Stomach (tissue), 9 donors: Measurements from ENCODE around the gene UBAP2L. TPM values are rescaled to one million over a fixed set of nuclear protein-coding genes. Genes with fewer than 3 reads are reported as not detected.

Source experiments
- DNase-seq, 2 donors: peaks; one replicate each; pipeline versions ENCODE4 v3.0.0 to v3.0.0-alpha.2; 2013 to 2019
- H3K27ac ChIP-seq, 5 donors: fragments of 200-600 bp in 4 of 5; sonication (generic) in 4 of 5; one replicate each; pipeline ENCODE4 v1.5.1; 2013 to 2019; ENCODE audit warnings: mild to moderate bottlenecking in 1 of 5, moderate library complexity in 1 of 5
- H3K27me3 ChIP-seq, 3 donors: fragments of 200-600 bp; sonication (generic); one replicate each; pipeline ENCODE4 v1.5.1; 2017 to 2019; ENCODE audit warnings: mixed run types in 1 of 3
- H3K36me3 ChIP-seq, 4 donors: fragments of 200-600 bp; sonication (generic); 1 replicate in 3 of 4; 2 replicates in 1 of 4; pipeline ENCODE4 v1.5.1; 2016 to 2019
- H3K4me1 ChIP-seq, 4 donors: fragments of 200-600 bp; sonication (generic); one replicate each; pipeline ENCODE4 v1.5.1; 2016 to 2019
- H3K4me3 ChIP-seq, 4 donors: fragments of 200-600 bp; sonication (generic) in 3 of 4; one replicate each; pipeline ENCODE4 v1.5.1; 2016 to 2019; ENCODE audit warnings: mild to moderate bottlenecking in 1 of 4
- H3K9me3 ChIP-seq, 4 donors: fragments of 200-600 bp; sonication (generic); one replicate each; pipeline ENCODE4 v1.5.1; 2016 to 2019
- CTCF ChIP-seq, 7 experiments: fragments of 450-650 bp in 4 of 7; fragments of 200-600 bp in 3 of 7; sonication (generic) in 3 of 7; IDR thresholded peaks; one replicate each; pipeline ENCODE4 v1.5.1; 2016 to 2019; ENCODE audit warnings: antibody characterized with exemption in 7 of 7, control low read depth in 2 of 7, mild to moderate bottlenecking in 1 of 7
- EP300 ChIP-seq: sonication (generic); formaldehyde crosslinking; IDR thresholded peaks from one replicate; pipeline ENCODE4 v1.6.1; 2017; ENCODE audit warnings: antibody characterized with exemption
- POLR2A ChIP-seq, 4 donors: fragments of 450-650 bp; IDR thresholded peaks; one replicate each; pipeline ENCODE4 v1.6.1; 2016; ENCODE audit warnings: antibody characterized with exemption in 4 of 4, control low read depth in 2 of 4, mild to moderate bottlenecking in 1 of 4, moderate library complexity in 1 of 4
- POLR2AphosphoS5 ChIP-seq, 3 donors: sonication (generic); formaldehyde crosslinking; IDR thresholded peaks; one replicate each; pipeline ENCODE4 v1.6.1; 2016; ENCODE audit warnings: antibody characterized with exemption in 3 of 3
- WGBS, 5 donors: extraction: QIAGEN DNeasy Blood & Tissue Kit in 3 of 5; methylation state at CpG; one replicate each; pipeline versions ENCODE4 v1.1.5 to v1.1.7; 2013 to 2018; 5-methylcytosine and 5-hydroxymethylcytosine counted together
- intact Hi-C: fragments of 100-400 bp; cut with DNase I; formaldehyde crosslinking; loops from one replicate; pipeline ENCODE4 v1.15.1; 2023; ENCODE audit warnings: low total_unique reads
- polyA plus RNA-seq, 3 donors: library from polyadenylated mRNA; stranded (reverse); fragments of 200-250 nt; gene quantifications; one replicate each; pipeline ENCODE4 v1.2.3, GENCODE V29; 2013
- small RNA-seq, 4 donors: library from RNA; depleted of rRNA; stranded (forward); fragments of <200 nt; gene quantifications; one replicate each; pipeline ENCODE3, GENCODE V24; 2016
- total RNA-seq, 5 donors: library from RNA; depleted of rRNA; stranded (reverse); fragments of >200 nt; gene quantifications; one replicate each; pipeline versions ENCODE4 v1.1.0 to v1.2.3, GENCODE V29; 2014 to 2016
- donor health status: healthy with polysubstance abuse.
- donor health status: Bipolar disorder and iron deficiency.
- donor health status: healthy.

Gene UBAP2L
- total and polyA plus RNA-seq, 8 donors = 25.2 to 109 (median 53.6) TPM

DNA sequence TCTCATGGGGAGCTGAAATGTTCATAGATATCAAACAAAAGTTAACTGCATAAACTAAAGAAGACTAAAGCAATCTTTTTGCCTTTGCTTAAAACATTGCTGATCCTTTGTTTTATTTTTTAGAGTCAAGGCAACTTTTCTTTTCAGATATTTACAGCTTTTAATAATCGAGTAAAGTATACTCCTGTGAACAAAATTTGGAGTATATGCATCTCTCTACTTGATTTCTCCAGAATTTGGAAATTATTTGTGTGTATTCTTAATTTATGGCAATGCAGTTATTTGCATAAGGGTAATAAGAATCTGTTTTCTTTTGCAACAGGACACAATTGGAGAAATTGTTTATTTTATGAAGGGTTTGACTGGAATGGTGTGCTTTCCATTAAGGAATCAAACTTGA is 95.9 kb downstream of the UBAP2L start:
- WGBS, 5 donors = 53 to 92% (median 90%) methylated on average over 1 of the region's 1 CpG
- TF ChIP-seq POLR2AphosphoS5 (IDR thresholded peaks at IDR 0.05) = no peak
- TF ChIP-seq EP300 = no peak
- no peak for TF ChIP-seq CTCF (IDR thresholded peaks at IDR 0.05)
- TF ChIP-seq POLR2A (IDR thresholded peaks at IDR 0.05) = no peak
- peaks cover 0 to 2% (median 0%) of the 10 kb centered on the region in 3 donors for H3K27me3 ChIP-seq

GRCh38 chr1:154318386-154318785 is 97.6 kb downstream of the UBAP2L start:
- H3K4me3 ChIP-seq = no peak overlapping the region
- H3K9me3 ChIP-seq = peaks cover 0 to 11% (median 10%) of the 10 kb centered on the region in 4 donors
- WGBS, 5 donors = 64 to 89% (median 80%) methylated on average over 4 of the region's 4 CpGs
- no peak for DNase-seq
- H3K27me3 ChIP-seq = peaks cover 0 to 2% (median 0%) of the 10 kb centered on the region in 3 donors
- no peak overlapping the region for H3K27ac ChIP-seq
- intact Hi-C loops = no loop called here
- TF ChIP-seq CTCF (IDR thresholded peaks at IDR 0.05) (no peak), EP300 (no peak), POLR2AphosphoS5 (IDR thresholded peaks at IDR 0.05) (no peak), POLR2A (IDR thresholded peaks at IDR 0.05) (no peak)
- H3K36me3 ChIP-seq = no peaks in the 10 kb centered on the region
- H3K4me1 ChIP-seq = peaks cover 0 to 5% (median 0%) of the 10 kb centered on the region in 4 donors

More for the DNA sequence above, 95.9 kb downstream of the UBAP2L start:
- peaks cover 0 to 11% (median 10%) of the 10 kb centered on the region in 4 donors for H3K9me3 ChIP-seq
- no peak for DNase-seq
- intact Hi-C loops = no loop called here
- H3K4me1 ChIP-seq = peaks cover 0 to 5% (median 0%) of the 10 kb centered on the region in 4 donors
- no peak overlapping the region for H3K4me3 ChIP-seq
- H3K36me3 ChIP-seq = no peaks in the 10 kb centered on the region
- no peak overlapping the region for H3K27ac ChIP-seq

Small RNA genes within 50 kb of the gene (small RNA-seq; reads per million reads assigned to genes)
- 1.7 to 7.9 (median 2.9) reads per million in 4 donors for gene MIR190B
- 0 to 0.20 (median 0.04) reads per million in 4 donors for gene RF00273
- gene RNU6-121P = 0 reads per million in 4 donors
- gene RNU6-239P = 0 reads per million in 4 donors
- gene SNORA58B = 0 reads per million in 4 donors

Other genes starting within 250 kb of the UBAP2L start
- gene JTB, start 243.3 kb upstream of the UBAP2L start, total RNA-seq = 100 to 1,000 TPM; 130 to 859 (median 234) TPM
- 100 to 1,000 TPM; 214 to 340 (median 237) TPM for gene JTB, start 243.3 kb upstream of the UBAP2L start, polyA plus RNA-seq
- gene RAB13, start 234.6 kb upstream of the UBAP2L start, total RNA-seq = 10 to 100 TPM; 35.5 to 82.9 (median 43.7) TPM
- gene RAB13, start 234.6 kb upstream of the UBAP2L start, polyA plus RNA-seq = 100 to 1,000 TPM; 174 to 730 (median 364) TPM
- 1,000 to 10,000 TPM in 3 of 5 donors, 100 to 1,000 TPM in 1, 10 to 100 TPM in 1; 43.4 to 3,158 (median 1,583) TPM for gene RPS27, start 230.2 kb upstream of the UBAP2L start, total RNA-seq
- gene RPS27, start 230.2 kb upstream of the UBAP2L start, polyA plus RNA-seq = over 10,000 TPM; 11,847 to 21,142 (median 13,702) TPM
- gene NUP210L, start 65.9 kb upstream of the UBAP2L start, total RNA-seq = under 1 TPM in 1 of 5 donors, not detected in 4; 0.18 TPM
- not detected for gene NUP210L, start 65.9 kb upstream of the UBAP2L start, polyA plus RNA-seq
- 100 to 1,000 TPM in 4 of 5 donors, 10 to 100 TPM in 1; 32.7 to 293 (median 214) TPM for gene TPM3, start 28.9 kb upstream of the UBAP2L start, total RNA-seq
- gene TPM3, start 28.9 kb upstream of the UBAP2L start, polyA plus RNA-seq = 100 to 1,000 TPM; 101 to 364 (median 159) TPM
- not detected for gene CFAP141, start 14.6 kb upstream of the UBAP2L start, total RNA-seq
- gene CFAP141, start 14.6 kb upstream of the UBAP2L start, polyA plus RNA-seq = not detected
- gene HAX1, start 51.7 kb downstream of the UBAP2L start, total RNA-seq = 100 to 1,000 TPM in 1 of 5 donors, 10 to 100 TPM in 4; 36.2 to 167 (median 61.0) TPM
- gene HAX1, start 51.7 kb downstream of the UBAP2L start, polyA plus RNA-seq = 100 to 1,000 TPM; 100 to 136 (median 120) TPM
- gene AQP10, start 100.1 kb downstream of the UBAP2L start, total RNA-seq = not detected
- not detected for gene AQP10, start 100.1 kb downstream of the UBAP2L start, polyA plus RNA-seq
- gene ATP8B2, start 104.6 kb downstream of the UBAP2L start, total RNA-seq = 10 to 100 TPM; 37.4 to 64.2 (median 46.9) TPM
- gene ATP8B2, start 104.6 kb downstream of the UBAP2L start, polyA plus RNA-seq = 1 to 10 TPM; 5.4 to 6.3 (median 5.5) TPM
- 10 to 100 TPM; 12.7 to 73.9 (median 37.4) TPM for gene IL6R, start 184.4 kb downstream of the UBAP2L start, total RNA-seq
- 1 to 10 TPM; 1.9 to 4.1 (median 4.0) TPM for gene IL6R, start 184.4 kb downstream of the UBAP2L start, polyA plus RNA-seq